ENCODE results near the gene LAMC3.

The LAMC3 gene

GRCh38 chr9:131142160-131142559 lies 133.2 kb downstream of the LAMC3 start:
- TF ChIP-seq POLR2A (IDR thresholded peaks at IDR 0.05; ENCODE audit: low read depth, low read length) (no peak), POU2F2 (IDR thresholded peaks at IDR 0.05; ENCODE audit: low read depth, low read length) (no peak), SPI1 (IDR thresholded peaks at IDR 0.05; ENCODE audit: low read depth, low read length) (no peak), TAF1 (IDR thresholded peaks at IDR 0.05; ENCODE audit: low read depth, low read length) (no peak), PAX5 (IDR thresholded peaks at IDR 0.05; ENCODE audit: insufficient read depth, low read length, severe bottlenecking) (no peak), POLR2AphosphoS5 (IDR thresholded peaks at IDR 0.05; ENCODE audit: low read depth, low read length) (no peak)
- DNase-seq (ENCODE audit: insufficient read length, low spot score) (no peak), FAIRE-seq (no peak)
